ENCODE measurements around the gene FHIT. TPM values are rescaled to one million over a fixed set of nuclear protein-coding genes. Genes with fewer than 3 reads are reported as not detected.

FHIT gene
- total and polyA plus RNA-seq, 10 of the 15 experiments (the other 5 are each of a cell fraction or from before 2014, with no cell fraction given), result 4.2 to 14.9 (median 9.4) TPM

- CTCF ChIA-PET, result no interaction called here
- H3K9me3 ChIP-seq (replicated peaks; ENCODE audit: control insufficient read depth, insufficient read depth, low read length), result no peaks in the 10 kb centered on the region
- SMC1A ChIA-PET (ENCODE audit: uncharacterized antibody, unreplicated experiment), result interaction anchor here (0.9 kb wide), 1 partner anchor 58 kb away, joined by 3 read pairs; no protein-coding TSS in a partner anchor
- RAD21 ChIA-PET (ENCODE audit: unreplicated experiment), result no interaction called here
- BruUV-seq (replicated peaks), result no TSS peak
- H4K20me1 ChIP-seq (ENCODE audit: control insufficient read depth, insufficient read depth), result no peaks in the 10 kb centered on the region; the same call in 1 of the 2 replicates
- H3K79me2 ChIP-seq (ENCODE audit: control insufficient read depth, insufficient read depth, low read length), result no peaks in the 10 kb centered on the region
- in situ Hi-C loops (cut with MboI), result no loop called here
- WGBS (ENCODE audit: insufficient coverage, insufficient replicate concordance, low lambda C conversion rate, missing lambda C conversion rate), result 54% methylated on average over 4 of the region's 4 CpGs
- FAIRE-seq (no peak), DNase-seq (ENCODE audit: low read depth, low spot score) (no peak), ATAC-seq (no peak)
- POLR2A ChIA-PET, result interaction anchor here (0.6 to 0.9 kb wide), 2 partner anchors 51 to 131 kb away, joined by 3 read pairs; no protein-coding TSS in a partner anchor
- H3K4me1 ChIP-seq (ENCODE audit: control insufficient read depth, insufficient read depth, low read length), result peaks cover 20% of the 10 kb centered on the region
- H3K36me3 ChIP-seq (ENCODE audit: control insufficient read depth in 2 of 2, insufficient read depth in 2 of 2, low read length in 1 of 2), result no peaks in the 10 kb centered on the region
- H3K27ac ChIP-seq (ENCODE audit: control insufficient read depth, insufficient read depth), result no peak overlapping the region
- TF ChIP-seq CUX1 (IDR thresholded peaks at IDR 0.05; ENCODE audit: insufficient replicate concordance, low read depth, low read length) (no peak), TCF12 (IDR thresholded peaks at IDR 0.05; ENCODE audit: low read depth, low read length) (no peak), ELK1 (IDR thresholded peaks at IDR 0.05; ENCODE audit: low read depth, low read length) (no peak), HCFC1 (IDR thresholded peaks at IDR 0.05; ENCODE audit: low read length) (no peak), BCL3 (IDR thresholded peaks at IDR 0.05; ENCODE audit: borderline replicate concordance, insufficient read depth, low read depth, low read length, poor library complexity, severe bottlenecking) (no peak), POLR2AphosphoS2 (IDR thresholded peaks at IDR 0.05; ENCODE audit: low read depth, low read length) (no peak), SUZ12 (IDR thresholded peaks at IDR 0.05; ENCODE audit: unreplicated experiment) (no peak)
- intact Hi-C loops (cut with micrococcal nuclease; ENCODE audit: unreplicated experiment), result no loop called here
- no peak overlapping the region for H3K4me3 ChIP-seq
- H3K4me2 ChIP-seq (ENCODE audit: control insufficient read depth, insufficient read depth), result no peak overlapping the region
- no peaks in the 10 kb centered on the region for H3K27me3 ChIP-seq (replicated peaks in 1 of 2; ENCODE audit: control insufficient read depth in 2 of 2, insufficient read depth in 2 of 2, low read length in 1 of 2)
- H3K9ac ChIP-seq (ENCODE audit: control insufficient read depth, insufficient read depth, low read length), result no peak overlapping the region
- H2AFZ ChIP-seq (ENCODE audit: control insufficient read depth, low read depth, low read length), result no peak overlapping the region
Measured at GRCh38 chr3:61184956-61185355, 66.3 kb downstream of the FHIT start.
